GM18868 (cell line): ENCODE data around the gene HAO1.
"Not testable (repeated sequence)": the region's sequence is repeated elsewhere in the genome, so short reads cannot be mapped to it uniquely, and the experiment has no call there.

Experiments
- ATAC-seq: cut with Tn5 transposase; IDR thresholded peaks from one replicate; pipeline ENCODE4 v1.9.1; 2021; ENCODE audit warnings: mild to moderate bottlenecking, moderate library complexity; ENCODE audit not compliant: unreplicated experiment

HAO1 gene

DNA sequence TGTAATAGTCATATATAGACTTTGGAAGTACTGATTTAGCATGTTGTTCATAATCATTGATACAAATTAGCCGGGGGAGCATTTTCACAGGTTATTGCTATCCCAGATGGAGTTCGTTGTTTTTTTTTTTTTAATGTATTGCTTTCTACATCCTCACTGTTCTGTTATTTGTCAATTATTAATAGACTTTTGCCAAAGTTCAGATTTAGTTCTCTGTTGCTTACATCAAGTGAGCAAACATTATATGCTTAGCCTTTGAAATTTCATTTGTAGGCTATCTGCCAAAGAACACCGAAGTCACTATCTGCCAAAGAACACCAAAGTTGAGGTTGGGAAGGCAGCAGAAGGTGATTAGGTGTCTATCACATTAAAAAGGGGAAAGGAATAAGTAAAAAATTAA, at the start of gene HAO1:
Gene HAO1 (minus strand): TSS at position 118 of the 400 bp plus-strand sequence. CDS start 36 bp downstream, at position 82.
- ATAC-seq: no peak

DNA sequence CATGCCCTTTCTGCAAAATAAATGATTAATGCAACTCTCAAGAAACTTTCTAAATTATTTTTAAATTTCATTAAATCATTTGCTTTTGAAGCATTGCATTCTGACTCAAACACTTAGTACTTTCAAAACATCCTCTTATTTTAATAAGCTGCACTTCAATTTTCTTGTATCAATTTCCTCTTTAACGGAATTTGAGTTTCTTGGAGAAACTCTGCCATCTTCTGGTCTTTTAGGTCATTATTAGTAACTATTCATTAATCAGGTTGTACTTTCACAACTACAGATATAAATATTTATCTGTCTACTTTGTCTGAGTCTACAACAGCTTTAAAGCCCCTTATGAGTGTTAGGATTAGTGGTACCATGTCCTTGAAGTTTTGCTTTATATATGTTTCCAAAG, 49.1 kb upstream of the HAO1 start:
- ATAC-seq: no peak

DNA sequence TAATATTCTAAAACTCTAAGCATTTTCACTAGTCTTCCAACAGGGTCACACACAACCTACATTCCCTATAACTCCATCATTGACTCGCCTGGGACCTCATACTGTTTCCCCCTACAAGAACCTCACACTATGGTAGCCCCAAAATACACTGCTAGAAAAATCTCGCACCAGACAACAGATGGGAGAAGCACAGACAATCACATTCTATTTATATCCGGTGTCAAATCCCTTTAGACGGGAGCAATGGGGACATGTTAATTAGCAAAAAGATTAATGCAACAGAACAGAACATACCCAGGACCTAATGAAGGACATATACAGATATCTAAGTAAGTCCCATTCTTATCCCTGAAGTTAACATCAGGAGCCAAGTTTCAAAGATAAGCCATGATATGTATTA, 45.7 kb upstream of the HAO1 start:
- ATAC-seq: no peak

DNA sequence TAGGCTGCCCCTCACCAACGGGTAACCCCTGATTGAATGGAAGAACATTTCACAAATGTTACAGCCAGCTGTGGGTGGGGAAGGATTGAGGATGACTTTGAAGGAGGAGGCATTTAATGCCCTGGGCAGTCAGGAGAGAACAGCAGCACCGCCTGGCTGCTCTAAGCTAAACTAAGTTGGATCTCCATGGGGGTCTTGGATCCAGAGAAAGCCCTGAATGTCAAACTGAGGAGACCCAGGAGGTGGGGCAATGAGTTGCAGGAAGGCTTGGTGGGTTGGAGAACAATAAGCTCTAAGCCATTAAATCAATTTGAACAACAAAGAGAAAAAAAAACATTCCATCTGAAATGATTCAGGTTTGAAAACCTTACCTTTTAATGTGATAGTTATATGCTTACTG, 43.9 kb upstream of the HAO1 start:
- no peak for ATAC-seq

DNA sequence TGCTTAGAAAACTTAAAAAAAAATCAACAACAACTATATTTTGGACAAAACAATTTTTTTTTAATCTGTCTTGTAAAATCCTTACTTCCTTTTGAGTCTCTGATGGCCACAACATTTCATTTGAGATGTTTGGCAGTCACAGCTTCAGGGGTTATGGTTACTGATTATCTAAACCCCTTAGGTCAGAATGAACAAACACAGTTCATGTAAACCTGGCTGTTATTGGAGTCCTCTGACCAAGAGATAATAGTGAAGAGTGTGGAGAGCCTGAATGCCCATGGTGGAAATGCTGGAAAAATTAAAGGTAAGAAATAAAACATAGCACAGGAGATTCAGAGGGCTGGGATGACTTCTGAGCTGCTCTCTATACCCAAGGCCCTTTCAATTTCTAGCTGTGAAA, 41.1 kb upstream of the HAO1 start:
- no peak for ATAC-seq

DNA sequence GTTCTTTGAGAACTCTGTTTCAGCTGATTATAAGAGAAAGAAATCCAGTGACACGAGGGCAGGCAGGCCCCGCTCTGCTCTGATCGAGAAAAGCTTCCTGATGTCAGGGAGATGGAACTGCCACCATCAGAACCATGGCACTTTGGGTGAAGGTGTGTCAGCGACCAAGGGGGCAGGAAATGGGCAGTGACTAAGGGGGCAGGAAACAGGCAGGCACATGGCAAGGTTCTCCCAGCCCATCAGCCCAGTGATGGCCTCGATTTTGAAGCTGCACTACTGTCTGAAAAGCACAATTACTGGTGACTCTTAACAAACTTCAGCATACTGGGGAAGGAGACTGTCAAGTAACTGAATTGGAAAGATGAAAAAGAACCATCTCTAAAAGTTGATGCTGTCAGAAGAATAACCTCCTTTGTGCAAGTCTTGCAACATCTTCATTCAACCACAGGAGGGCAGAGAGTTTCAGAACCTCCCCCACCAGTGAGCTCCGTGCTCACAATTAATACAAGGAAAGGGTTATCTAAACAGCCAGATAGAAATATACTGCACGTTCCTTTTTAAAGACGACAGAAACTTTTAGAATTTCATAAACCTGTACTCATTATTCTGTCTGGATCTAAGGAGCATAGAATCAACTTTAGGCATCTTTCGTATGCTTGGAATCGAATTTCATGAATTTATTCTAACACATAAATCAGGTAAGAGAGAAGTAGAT, 40.2 kb upstream of the HAO1 start:
- ATAC-seq: peak; percentile 92

DNA sequence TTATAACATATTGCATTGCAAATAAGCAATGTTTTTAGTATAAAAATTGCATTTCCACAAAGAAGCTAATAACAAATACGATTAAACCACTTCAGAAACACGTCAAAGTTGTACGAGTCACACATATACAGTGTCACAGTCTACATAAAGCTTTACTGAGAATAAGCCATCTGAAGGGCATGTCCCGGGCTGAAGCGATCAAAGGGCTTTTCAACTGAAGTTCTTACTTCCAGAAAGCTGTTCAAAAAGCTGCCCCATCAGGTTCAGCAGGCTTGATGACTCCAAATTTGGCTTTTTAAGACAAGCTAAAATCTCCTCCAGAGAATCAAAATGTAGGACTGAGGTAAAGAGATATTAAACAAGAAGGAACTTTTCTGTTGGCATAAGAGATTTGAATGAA, 37.5 kb upstream of the HAO1 start:
- no peak for ATAC-seq

DNA sequence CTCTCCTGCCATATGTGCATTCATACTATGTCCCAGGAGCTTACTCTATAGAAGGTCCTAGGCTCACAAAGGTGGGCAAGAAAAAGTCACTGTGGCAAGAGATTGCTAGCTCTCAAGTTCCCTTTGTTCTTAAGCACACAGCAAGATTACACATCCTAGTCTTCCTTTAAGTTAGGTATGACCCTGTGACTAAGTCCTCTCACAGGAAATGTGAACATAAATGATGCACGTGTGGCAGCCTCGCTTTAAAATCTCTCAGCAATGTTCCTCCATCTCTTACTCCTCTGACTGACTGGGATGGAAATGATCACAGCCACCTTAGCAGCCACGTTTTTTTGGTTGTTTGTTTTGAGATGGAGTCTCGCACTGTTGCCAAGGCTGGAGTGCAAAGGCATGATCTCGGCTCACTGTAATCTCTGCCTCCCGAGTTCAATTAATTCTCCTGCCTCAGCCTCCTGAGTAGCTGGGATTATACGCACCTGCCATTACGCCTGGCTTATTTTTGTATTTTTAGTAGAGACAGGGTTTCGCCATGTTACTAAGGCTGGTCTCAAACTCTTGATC, 35.7 kb upstream of the HAO1 start:
- no peak for ATAC-seq

DNA sequence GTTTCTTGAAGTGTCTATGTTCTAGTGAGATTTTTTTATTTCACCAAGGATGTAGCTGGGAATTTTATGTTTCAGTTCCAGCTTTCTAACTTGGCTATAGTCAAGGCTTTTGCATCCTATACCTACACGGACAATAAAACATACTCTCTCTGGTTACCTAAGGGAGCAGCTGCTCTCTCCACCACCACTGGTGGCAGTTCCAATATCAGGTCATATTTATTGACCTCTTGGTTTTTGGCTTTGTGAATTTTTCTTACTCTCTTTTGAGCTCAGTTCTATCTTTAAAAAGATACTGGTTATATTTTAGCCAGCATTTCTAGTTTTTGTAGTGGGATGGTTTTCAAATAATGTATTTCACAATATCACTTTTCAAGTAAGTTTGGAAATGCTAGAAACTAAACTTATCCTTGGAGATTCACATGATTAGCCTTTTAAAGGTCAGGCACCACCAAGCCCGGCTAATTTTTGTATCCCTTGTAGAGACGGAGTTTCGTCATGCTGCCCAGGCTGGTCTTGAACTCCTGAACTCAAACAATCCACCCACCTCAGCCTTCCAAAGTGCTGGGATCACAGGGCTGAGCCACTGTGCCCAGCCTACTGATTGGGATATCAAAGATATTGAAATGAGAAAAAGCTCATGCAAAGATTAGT, 34.7 kb upstream of the HAO1 start:
- ATAC-seq: no peak

DNA sequence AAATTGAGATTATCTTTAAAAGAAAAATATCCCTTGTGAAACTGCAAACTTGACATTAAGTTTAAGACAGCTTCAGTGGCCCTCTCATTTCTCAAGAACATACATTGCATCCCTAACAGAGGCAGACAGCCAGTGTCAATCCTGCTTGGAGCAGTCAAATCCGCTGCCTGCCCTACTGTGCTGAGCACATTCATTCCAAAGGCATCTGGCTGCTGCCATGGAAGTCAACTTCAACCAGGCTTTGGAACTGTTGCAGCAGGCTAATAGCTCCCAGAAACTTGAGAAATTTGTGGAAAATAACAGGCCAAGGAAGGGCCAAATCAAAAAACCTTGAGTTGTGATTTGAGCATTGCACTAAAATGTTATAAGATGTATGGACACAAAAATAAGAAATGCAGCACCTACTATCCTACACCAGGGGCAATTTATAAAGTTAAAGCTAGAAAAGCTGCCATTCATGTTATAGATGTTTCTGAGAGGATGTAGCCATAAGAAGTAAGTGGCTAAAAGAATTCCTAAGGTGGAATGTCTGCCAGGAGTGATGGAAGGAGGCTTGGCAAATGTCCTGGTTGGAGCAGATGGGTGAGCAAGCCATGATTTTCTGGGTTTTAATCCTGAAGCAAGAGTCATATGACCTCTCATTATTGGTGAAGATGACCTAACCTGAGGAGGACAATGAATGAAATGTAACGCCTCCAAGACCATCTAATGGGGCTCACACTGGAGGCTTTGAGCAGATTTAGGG, 31.4 kb upstream of the HAO1 start:
- ATAC-seq: no peak

DNA sequence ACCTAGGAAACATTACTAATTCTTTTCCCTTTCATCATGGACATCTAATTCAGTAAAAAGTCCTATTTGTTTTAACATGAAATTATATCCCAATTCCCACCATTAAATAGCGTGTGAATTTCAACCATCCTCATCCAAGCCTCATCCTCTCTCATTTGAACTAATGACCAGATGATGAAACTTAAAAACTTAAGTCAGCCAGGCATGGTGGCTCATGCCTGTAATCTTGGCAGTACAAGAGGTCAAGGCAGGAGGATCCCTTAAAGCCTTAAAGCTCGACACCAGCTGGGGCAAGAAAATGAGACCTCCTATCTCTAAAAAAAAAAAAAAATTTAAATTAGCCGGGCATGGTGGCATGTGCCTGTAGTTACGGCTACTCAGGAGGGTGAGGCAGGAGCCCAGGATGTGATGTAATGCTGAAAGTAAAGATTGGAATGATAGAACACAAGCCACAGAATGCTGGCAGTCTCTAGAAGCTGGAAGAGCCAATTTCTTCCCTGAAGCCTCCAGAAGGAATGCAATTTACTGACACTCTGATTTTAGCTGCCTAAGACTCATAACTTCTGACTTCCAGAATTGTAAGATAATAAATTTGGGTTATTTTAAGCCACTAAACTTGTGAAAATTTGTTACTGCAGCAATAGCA, 27.1 kb upstream of the HAO1 start:
- ATAC-seq: no peak

DNA sequence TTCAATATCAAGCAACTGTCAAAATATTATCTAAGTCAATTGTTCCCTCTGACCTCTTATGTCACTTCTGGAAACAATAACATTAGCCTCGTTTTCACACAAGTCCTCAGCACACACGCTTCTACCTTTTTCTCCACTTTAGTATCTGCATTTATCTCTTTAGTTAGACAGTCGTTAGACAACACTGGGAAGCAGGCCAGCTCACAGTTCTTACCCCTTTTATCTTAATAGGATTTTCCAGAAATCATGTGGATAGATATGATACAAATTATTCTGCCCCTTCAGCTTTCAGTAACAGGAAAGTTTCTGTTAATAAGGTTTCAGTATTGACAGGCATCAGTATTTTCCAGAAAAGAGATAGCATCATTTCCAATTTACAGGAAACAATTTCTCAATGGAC, 25.9 kb upstream of the HAO1 start:
- ATAC-seq: no peak

DNA sequence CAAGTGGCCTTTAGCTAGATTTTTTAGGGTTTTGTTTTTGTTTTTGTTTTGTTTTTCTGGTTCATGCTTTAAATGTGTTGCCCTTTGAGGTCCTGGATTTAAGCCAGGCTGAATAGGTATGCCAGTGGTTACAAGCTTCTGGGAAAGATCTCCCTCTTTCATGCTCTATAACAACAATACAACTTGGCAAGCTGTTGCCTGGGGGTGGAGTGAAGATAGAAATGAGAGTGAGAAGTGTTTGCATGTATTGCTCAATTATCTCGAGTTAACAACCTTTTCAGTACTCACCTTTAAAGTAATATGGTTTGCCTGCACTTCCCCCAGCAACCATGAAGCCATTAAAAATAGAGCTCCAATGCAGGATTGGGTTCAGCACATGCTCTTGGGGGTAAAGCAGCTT, 19.2 kb upstream of the HAO1 start:
- ATAC-seq: no peak

DNA sequence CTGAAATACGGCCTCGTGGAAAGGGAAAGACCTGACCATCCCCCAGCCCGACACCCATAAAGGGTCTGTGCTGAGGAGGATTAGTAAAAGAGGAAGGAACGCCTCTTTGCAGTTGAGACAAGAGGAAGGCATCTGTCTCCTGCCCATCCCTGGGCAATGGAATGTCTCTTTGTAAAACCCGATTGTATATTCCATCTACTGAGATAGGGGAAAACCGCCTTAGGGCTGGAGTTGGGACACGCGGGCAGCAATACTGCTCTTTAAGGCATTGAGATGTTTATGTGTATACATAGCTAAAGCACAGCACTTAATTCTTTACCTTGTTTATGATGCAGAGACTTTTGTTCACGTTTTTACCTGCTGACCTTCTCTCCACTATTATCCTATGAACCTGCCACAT, 16.3 kb upstream of the HAO1 start:
- ATAC-seq: not testable (repeated sequence)

DNA sequence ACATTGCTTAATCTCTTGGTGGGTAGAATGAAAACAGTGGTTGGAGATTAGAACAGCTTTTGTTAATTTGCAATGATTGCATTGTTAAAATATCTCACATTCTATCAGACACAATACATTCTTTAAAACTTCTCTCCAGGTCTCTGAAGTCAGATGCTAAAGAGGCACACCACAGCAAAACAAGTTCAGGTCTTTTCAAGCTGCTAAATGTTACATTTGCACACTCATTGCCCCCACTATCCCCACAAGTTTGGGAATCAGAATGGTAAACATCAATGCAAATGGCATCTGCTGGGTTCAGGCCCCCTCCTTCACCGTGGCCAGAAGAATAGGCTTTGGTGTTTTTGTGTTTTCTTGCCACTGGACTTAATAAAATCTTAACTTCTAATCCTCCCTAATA, 10.1 kb upstream of the HAO1 start:
- no peak for ATAC-seq

DNA sequence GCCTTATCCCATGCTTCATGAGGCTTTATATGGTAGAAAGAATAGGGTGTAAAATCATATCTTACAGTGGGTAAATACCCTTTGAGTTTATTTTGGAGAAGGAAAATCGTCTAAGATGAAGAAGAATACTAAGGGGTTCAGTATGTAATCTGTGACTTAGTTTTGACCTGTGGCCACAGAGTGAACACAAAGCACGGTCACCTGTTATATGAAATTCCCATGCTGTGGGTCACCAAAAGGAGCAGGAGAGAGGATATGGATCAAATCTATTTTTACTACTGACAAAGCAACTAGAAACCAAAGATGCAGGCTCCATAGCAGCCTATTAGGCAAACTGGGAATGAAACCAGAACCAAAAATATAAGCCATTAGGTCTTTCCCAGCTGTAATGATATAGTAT, 3.6 kb upstream of the HAO1 start:
- no peak for ATAC-seq

DNA sequence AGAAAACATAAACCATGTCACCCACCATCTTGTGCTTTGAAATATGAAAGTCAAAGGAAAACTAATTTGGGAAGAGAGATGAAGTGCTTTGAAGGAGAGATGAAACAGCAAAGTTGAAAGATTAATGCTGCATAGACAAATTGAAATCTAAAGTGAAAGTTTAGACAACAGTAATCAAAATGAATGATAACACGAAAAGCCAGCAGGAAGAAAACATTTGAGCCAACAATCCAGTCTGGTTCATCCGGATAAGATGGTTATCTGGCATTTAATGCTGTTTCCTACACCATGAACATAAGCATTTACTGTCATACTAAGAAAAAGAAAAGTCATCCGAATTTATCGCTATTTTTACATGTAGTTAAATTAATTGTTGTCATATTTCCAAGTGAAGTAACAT, 595 bp downstream of the HAO1 start:
- ATAC-seq: no peak

DNA sequence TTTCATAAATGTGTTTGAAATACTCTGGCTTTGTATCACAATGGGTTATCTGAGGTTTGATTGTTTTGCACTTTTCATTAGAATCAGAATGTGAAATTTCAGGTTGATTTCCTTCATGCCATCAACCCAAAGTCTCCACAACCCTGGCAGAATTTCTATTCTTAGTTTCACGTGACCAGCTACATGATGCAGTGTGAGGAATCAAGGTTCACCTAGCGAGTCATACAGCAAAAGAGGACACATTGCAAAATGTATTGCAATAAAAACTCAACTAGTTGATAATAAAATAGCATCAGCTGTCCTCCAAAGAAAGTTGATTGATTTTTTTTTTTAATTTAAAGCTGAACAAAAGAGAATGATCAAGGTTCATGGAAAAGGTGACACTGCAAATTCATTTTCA, 2.2 kb downstream of the HAO1 start:
- no peak for ATAC-seq

DNA sequence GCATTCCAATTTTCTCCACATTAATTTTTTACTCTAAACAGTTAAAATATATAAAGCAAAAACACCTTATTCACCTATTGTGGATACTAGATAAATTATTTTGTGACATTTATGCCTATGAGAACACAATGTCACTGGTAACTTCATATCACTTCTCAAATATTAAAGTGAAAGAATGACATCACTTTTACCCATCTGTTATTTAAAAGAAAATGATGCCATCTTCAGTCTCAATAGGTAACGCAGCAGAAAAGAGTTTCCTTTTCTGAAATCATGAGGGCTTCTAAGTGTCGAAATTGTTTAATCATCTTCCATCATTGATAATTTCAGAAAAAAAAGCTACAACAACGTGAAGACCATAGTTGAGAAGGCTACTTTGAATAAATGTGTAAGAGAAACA, 2.9 kb downstream of the HAO1 start:
- no peak for ATAC-seq

DNA sequence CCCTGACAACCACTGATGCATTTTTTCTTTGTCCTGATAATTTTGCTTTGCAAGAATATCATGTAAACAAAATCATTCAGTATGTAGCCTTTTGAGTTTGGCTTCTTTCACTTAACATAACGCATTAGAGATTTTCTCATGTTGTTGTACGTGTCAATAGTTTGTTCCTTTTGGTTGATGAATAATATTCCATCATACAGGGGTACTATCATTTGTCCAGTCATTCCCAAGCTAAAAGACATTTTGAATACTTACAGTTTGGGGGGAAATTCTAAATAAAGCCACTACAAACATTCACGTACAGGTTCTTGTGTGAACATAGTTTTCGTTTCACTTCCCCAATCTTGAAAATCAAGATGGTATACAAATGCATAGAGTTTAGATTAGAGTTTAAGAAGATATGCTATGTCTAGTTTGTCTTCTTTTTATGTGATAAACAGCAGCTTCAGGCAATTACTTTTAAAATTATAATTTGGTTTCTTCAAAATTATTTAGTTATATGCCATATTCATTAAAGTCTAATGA, 5.2 kb downstream of the HAO1 start:
- peak; percentile 81 for ATAC-seq

DNA sequence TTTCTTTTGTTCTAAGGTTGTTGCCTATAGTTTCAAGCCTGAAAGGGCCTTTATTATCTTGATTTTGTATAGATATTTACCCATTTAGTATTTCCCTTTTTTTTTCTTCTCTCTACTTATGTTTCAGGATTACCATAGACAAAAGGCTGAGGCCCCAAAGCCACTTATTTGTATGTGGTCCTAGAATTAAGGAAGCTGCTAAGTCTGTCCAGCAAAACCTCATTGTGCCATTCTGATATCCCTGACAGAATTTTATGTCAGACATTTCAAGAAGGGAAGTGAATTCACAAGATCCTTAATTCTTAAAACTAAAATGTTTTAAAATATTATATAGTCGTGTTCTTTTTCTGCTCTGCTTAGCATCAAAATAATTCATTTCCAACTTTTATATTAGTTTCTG, 6.9 kb downstream of the HAO1 start:
- ATAC-seq: no peak
